ENCODE data around the gene PCBP3.

The PCBP3 gene

DNA sequence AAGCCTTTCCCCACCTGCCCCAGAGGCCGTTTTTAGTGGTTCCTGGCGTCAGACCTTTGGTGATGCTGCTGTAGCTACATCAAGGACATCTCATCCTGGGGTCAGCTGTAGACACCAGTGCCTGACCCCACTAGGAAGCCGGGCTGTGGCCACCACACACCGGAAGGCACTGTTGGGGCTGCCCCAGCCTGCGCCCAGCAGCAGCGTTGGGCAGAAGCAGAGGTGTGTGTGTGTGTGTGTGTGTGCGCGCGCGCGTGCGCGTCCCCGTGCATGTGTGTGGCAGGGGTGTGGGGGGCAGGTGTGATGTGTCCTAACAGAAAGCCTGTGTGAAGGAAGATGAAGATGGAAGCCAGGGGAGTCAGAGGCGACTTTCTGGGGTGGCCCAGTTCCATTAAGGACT lies 276.1 kb downstream of the PCBP3 start:
- DNase-seq, result no peak

DNA sequence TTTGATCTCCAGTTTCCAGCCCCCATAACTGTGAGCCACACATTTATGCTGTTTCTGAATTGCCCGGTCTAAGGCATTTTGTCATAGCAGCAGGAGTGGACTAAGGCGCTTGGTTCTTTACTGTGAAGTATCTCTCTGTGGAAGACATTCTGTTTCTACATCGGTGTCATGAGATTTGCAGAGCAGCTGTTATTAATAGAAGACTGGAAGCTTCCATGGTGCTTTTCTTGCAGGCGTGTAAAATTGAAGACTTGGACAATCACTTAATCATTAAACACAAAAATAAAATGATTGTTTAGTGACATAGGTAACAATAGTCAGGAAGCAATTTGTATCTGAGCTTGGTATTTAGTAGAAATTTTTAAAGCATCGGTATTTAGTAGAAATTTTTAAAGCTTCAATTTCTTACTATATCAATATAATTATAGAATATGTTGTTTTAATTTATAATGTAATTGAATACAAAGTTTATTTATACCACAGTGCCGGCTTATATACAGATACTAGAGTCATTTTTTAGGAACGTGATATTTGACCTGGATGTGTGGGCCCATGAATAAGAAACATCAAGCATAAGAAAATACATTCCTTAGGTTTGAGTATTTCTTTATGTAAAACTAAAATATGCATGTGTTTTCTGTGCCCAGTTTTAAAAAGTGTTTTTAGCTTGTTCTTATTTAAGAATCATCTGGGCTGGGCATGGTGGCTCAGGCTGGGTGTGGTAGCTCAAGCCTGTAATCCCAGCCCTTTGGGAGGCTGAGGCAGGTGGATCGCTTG lies 277.5 kb downstream of the PCBP3 start:
- DNase-seq, result no peak

DNA sequence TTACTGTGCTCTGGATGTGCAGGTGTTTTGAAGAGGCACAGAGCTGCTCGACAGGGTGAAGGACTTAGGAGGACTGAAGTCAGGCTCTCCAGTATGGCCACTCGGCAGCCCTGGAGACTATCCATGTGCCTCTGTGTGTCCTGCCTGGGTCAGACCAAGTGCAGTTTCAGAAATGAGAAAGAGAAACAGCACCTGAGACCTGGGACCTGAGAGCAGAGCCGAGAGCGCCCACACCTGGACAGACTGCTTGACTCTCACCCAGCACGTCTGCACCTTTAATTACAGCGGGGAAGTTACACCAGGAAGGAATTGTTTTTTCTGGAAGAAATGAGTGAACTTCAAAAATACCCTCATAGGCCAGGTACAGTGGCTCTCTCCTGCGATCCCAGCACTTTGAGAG lies 278.4 kb downstream of the PCBP3 start:
- no peak for DNase-seq

DNA sequence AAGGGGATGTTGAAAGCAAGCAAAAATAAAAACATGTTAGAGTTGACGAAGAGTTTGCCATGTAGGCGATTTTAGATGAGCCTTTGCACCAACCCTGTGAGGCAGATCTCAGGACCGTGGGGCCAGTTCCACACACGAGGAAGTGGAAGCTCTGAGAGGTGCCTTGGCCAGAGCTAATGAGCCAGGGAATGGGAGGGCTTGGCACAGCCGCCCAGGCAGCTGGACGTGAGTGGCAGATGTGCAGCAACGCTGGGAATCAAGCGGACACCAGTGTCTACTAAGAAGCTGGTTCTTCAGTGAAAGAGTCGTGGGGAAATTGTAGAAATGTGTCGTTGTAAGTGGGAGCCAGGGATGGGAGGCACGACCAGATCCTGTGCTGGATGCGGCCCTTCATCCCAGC lies 279.1 kb downstream of the PCBP3 start:
- DNase-seq, result no peak

DNA sequence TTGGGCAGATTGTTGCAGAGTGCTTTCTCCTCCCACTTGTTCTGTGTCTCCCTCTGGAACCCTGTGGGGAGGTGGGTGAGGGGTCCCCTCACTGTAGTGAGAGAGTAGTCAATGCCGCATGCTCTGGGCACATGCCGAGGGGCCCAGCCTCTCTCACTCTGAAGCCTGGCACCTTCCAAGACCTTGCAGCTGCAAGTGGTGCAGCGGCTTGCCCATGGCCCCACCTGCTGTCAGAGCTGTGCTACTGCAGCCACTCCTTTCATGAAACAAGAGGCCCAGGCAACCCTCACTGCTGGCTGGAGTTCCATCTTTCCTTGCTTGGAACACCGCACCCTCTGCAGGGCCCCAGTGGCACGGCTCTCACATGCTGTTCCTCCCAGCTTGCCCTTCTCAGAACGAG lies 279.6 kb downstream of the PCBP3 start:
- peak in 1 of 2 experiments; percentile 2 for DNase-seq

DNA sequence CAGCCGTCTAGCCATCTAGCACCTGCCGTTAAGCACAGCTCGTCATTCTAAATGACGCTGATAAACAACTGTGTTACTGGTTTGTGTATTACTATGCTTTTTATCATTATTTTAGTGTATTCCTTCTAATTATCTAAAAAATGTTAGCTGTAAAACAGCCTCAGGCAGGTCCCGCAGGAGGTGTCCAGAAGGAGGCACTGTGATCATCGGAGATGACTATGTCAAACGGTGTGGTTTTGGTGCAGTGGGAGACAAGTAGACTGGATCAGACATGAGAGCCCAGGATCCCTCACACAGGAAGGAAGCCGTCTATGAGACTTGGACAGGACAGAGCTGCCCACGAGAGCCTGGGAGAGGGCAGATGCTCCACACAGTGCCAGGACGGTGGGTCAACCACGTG lies 282.8 kb downstream of the PCBP3 start:
- DNase-seq, result no peak

DNA sequence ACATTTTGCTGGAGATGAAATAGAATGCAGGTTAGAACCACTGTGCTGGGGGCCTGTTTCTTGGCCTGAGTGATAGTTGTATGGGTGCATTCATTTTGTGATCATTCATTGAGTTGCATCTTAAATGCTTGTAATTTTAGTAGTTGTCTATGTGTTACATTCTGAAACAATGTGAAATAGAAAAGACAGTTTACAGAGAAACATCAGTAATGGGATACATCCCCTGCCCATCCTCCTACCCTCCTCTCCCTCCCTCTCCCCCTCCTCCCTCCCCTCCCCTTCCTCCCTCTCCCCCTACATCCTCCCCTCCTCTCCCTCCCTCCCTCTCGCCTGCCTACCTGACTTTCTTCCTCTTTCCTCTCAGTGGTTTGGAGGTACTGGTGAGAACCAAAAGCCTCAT lies 283.5 kb downstream of the PCBP3 start:
- DNase-seq, result no peak

DNA sequence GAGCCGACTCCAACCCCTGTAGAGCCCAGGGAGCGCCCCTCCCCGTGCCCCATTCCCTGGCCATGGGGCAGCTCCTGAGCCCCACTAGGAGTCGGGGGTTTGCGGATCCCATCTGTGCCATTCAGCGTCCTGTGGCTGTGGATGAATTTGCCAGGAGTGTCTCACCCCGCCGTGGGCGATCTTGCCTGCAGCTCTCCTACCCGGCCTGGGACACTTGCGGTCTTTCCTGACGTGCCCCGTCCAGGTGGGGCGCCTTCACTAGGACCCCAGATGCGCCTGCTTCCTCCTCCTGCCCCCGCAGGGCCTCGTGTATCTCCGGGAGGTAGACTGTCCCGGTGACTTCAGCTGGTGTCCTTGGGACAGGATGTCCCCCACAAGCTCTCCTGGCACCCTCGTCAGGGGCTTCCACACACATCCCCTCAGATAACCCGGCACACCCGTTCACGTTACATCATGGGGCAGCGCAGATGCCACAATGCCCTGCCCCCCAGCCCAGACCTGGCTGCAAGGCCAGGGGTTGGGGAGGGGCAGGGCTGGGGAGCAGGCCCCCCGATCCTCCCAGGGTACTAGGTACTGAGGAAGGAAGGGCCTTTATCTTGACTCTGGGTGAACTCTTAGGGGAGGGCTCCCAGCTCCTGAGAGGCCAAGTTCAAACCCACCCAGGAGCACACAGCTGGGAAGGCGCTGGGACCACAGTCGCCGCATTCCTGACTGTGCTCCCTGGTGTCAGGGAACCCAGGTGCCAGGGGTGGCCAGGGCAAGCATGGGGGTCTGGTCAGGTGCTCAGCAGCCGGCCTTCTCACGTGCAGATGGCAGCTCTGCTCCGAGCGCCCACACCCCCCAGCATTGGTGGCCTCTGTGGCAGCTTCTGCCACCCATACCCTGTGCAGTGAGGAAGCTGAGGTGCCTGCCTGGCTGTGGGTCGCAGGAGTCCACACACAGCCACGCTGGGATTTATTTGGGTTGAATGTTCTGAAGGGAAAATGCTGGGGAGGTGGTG lies 284.6 kb downstream of the PCBP3 start:
- DNase-seq, result no peak

DNA sequence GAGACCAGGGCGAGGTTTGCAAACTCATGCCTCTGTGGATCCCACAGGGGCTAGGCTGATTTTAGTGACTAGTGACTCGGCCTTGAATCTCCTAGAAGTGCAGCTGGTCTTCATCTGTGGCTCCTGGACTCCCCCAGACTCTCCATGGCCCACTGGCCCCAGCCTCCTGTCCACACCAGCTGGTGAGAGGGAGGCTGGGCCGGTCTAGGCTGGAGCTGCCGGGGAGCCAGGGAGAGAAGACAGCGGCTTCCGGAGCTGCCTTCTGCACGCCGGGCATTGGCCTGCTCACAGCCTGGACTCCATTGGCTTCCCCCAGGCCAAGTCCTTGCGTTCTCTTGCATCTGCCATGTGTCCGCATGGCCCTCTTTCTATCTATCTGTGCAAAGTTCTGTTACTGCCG lies 285.9 kb downstream of the PCBP3 start:
- DNase-seq, result no peak

DNA sequence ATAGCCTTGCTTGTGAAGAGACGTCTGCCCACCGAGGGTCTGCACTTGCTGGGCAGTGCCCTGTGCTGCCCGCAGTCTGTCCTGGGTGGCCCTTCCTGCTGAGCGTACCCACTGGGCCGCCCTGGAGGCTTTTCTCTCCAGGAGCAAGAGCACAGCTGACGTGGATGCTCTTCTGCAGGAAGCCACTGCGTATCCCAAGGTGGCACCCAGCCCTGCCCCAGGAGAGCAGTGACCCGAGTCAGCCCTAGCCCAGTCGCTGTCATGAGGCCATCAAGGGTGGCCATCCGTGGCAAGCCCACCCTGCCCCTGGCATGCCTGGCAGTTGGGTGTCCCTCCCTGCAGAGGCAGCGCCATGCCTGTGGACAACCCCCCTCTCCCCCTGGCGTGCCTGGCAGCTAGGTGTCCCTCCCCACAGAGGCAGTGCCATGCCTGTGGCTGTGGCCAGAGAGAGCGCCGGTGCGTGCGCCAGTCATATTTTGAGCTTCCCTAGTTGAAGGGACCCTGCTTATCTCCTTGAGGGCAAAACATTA lies 286.8 kb downstream of the PCBP3 start:
- DNase-seq, result no peak

DNA sequence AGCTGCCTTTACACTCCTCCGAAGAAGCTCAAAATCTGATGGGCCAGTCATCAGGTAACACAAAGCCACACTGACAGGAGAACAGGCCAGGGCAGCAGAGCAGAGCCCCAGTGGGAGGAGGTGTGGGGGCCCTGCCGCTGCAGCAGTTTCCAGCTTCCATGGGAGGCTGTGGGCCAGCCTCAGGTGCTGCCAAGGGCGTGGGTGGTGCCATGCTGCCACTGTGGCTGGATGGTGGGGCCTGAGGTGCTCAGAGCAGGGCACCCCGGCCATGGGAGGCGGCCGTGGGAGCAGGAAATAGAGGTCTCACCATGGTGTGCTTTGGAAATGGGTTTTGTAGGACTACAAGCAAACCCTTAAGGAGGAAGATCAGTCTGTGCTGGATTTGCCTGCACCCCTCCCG lies 287.3 kb downstream of the PCBP3 start:
- DNase-seq, result no peak

DNA sequence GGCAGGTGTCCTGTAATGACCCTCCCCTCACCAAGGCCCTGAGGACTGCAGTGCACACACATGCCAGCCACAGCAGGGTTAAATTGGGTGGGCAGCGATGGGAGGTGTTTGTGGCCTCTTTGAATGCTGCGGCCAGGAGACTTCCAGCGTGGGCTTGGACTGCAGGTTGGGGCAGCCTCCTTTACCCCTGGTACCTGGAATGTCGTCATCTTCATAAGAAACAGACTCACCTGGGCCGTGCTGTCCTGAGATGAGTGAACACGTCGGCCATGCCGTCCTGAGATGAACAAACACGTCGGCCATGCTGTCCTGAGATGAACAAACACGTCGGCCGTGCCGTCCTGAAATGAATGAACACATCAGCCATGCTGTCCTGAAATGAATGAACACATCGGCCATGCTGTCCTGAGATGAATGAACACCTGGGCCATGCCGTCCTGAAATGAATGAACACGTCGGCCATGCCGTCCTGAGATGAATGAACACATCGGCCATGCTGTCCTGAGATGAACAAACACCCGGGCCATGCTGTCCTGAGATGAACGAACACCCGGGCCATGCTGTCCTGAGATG lies 288.0 kb downstream of the PCBP3 start:
- DNase-seq, result no peak

DNA sequence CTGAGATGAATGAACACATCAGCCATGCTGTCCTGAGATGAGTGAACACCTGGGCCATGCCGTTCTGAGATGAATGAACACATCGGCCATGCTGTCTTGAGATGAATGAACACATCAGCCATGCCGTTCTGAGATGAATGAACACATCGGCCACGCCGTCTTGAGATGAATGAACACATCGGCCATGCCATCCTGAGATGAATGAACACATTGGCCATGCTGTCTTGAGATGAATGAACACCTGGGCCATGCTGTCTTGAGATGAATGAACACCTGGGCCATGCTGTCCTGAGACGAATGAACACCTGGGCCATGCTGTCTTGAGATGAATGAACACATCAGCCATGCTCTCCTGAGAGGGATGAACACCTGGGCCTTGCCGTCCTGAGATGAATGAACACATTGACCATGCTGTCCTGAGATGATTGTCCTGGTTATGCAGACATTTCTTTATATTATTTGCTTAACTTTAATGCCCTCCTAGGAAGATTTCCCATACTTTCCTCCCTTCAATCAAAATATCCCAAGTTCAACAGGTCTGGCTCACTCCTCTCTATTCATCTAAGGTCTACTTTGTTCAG lies 289.5 kb downstream of the PCBP3 start:
- DNase-seq, result no peak

DNA sequence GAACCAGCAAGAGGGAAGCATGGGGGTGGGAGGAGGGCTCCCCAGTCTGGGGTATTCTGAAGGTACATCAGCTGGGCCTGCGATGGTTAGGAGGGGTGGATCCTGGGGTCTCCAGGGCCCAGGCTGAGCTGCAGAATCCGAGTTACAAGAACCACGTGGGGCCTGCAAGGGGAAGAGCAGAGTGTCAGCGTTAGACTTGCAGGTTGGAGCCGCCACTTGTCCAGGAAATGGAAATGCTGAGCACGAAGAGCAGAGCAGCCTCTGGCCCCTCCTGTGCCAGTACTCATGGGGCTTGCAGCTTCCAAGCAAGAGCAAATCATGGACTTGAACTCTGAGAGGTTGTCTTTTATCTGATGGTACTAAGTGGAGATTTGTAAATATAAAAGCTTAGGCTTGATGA lies 290.6 kb downstream of the PCBP3 start:
- no peak for DNase-seq

DNA sequence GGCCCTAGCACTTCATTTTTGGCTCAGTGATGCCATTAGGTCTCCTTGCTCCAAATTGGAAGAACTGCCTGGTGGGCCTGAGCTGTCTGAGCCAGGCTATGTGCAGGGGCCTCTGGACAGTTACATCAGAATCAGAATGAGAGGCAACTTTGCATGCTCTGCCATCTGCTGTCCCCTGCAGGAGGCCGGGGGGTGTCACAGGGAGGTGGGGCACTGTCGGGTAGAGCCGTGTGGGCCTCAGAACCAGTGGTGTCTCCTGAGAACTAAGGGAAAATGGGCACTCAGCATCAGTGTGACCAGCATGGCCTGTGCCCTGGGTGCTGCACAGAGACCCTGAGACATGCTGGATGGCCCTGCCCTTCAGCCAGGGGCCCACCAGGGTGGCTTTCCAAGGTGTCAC lies 291.0 kb downstream of the PCBP3 start:
- no peak for DNase-seq

DNA sequence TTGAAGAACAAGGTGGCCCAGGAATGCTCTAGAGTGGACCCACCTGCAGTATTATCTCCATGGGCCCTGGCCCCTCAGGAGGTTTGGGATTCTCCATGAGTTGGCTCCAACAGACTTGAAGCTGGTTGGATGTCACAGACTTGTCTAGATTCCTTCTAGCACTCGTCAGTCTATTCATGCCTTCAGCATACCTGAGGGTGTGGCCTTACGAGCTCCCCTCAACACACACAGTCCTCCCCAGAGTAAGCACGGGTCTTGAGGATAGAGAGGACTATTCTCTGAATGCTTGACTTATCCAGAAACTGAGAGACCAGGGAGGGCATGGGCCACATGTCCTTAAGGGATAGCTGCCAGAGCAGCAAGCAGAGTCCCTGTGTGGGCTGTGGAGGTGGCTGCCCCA lies 292.1 kb downstream of the PCBP3 start:
- no peak for DNase-seq

DNA sequence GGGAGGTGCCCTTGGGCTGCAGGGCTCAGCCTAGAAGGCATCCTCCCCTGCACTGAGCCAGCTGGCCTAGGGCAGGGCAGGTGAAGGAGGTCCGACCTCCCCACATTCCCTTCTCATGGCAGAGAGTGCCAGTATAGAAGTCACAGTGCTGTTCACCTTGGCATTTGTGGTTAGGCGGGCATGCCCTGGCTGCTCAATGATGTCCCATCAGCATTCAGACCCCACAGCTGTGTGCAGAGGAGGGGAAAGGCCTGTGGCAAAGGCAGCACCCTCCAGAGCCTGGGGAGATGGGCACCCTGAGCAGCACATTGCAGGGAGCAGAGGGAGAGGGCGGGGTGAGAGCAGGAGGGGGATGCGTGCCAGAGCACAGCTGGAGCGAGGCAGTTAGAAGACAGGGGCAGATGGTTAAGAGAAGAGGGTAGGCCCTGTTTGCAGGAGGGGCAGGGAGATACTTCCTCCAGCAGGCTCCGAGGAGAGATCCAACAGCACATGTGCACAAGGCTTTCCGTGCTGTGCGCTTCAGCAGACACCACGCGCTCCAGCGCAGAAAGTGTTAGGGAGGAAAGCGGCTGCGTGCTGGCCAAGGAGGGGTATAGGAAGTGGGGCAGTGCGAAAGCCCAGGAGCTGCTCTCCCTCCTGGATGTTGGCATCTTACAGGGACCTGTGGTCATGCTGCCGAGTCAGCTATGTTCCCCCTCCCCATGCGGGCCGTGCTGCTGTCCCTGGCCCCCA lies 294.4 kb downstream of the PCBP3 start:
- no peak for DNase-seq

DNA sequence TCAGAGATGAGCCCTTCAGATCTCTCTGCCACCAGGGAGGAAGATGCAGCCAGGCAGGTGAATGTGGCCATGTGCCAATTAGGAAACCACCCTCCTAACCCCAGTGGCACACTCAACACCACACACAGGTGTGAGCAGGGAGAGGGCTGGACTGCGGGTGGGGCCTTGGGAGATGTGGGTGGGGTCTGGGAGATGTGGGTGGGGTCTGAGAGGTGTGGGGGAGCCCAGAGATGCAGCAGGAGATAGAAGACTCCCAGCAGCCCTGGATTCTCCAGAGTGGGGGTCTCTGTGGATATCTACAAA lies 294.9 kb downstream of the PCBP3 start:
- no peak for DNase-seq

DNA sequence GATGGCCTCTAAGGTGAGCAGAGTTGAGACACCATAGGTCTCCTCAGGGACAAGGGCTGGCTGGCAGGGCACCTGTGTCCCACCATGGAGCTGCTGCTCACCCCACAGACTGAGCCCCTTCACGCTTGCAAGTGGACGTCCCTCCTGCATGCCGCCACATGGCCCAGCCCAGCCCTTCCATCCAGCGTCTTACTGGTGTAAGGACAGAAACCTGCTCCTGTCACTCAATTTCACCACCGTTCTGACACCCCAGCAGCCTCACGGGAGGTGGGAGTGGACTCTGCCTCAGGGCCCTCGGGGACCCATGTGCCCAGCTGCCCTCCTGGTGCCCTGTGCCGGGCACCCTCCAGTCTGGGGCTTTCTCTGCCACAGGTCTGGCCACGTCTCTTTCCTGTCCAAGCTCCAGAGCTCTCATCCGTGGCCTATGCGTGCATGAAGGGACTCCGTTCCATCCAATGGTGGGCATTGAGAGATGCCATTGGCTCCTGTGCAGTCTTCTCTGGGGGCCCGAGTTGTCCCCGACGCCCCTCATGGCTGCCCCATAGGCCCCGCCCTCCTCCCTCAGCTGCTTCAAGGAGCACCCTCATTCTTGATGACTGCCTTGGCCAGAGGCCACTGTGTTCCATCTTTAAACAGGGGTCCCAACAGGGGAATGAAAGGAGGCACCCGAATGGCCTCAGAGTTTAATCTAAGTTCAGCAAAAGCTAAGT lies 295.4 kb downstream of the PCBP3 start:
- DNase-seq, result no peak

DNA sequence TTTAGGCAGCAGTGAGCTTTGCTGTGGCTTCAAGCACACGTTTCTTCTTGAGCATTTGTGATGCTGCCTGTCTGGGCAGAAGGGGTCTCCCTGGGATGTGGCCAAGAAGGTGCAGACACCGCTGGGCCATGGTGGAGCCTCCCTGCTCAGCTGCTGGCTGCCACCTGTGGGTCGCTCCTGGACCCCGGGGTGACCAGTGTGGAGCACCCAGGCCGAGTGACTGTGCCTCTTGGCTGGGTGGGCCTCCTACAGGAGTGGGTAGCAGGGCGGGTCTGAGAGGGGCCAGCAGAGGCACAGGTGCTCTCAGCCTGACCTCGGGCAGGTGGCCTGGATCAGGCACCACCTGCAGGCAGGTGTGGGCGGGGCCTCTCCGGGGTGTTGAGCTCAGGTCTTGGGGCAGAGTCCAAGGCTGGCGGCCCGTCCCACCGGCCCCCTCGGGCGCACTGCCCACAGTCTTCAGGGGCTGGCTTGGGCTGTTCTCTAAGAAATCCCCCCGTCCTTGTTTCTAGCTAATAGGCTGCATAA lies 296.1 kb downstream of the PCBP3 start:
- no peak for DNase-seq

DNA sequence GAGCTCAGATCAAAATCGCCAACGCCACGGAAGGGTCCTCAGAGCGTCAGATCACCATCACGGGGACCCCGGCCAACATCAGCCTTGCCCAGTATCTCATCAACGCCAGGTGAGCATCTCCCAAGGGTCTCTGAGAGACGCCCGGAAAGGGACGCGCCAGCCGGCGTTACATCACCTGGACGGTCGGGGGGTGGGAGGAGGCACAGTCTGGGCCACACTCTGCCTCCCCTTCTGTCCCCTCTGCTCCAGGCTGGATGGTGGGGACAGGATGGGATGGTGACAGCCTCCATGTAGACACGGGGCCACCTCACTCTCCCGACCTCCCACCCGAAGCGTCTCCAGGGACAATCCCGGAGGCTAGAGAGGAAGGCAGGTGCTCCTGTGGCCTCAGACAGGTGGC lies 296.6 kb downstream of the PCBP3 start:
- DNase-seq, result no peak
